Activated CD4-positive, alpha-beta T cell treated with anti-CD3 and anti-CD28 coated beads, Interleukin-2, amount 50 U/mL, for 24 hours (primary cell): Measurements from ENCODE around the gene RHEB.

Experiments used
- DNase-seq, 2 donors: peaks; one replicate each; pipeline ENCODE4 v3.0.0-alpha.2; 2020; ENCODE audit warnings: low read depth in 1 of 2, low spot score in 1 of 2

The RHEB gene

GRCh38 chr7:151416112-151416940, 103.4 kb downstream of the RHEB start:
- DNase-seq = no peak
